Measurements from ENCODE around the gene CRIP2. TPM values are rescaled to one million over a fixed set of nuclear protein-coding genes. Genes with fewer than 3 reads are reported as not detected.

CRIP2 gene
- total and polyA plus RNA-seq, 10 of the 15 experiments (the other 5 are each of a cell fraction or from before 2014, with no cell fraction given) = 0.04 to 0.62 (median 0.37) TPM; not detected in 5

DNA sequence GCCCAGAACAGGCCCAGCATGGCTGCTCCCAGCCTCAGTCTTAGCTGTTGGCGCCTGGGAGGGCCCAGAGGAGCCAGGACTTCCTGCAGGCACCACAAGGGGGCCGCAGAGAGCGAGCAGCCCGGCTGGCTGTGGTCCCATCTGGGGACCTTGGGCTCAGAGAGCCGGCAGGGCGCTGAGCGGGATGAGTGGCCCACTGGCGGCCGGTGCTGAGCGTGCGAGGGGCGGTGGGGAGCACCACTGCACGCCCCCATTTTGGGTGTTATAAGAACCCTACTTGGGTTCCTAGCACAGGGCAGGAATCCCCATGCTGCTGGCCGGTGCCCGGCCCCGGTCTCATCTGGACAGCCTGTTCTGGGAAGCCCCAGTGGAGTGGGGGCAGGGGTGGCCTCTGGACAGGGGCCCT, 25.9 kb upstream of the CRIP2 start (continued):
- TF ChIP-seq, protein P1, sequence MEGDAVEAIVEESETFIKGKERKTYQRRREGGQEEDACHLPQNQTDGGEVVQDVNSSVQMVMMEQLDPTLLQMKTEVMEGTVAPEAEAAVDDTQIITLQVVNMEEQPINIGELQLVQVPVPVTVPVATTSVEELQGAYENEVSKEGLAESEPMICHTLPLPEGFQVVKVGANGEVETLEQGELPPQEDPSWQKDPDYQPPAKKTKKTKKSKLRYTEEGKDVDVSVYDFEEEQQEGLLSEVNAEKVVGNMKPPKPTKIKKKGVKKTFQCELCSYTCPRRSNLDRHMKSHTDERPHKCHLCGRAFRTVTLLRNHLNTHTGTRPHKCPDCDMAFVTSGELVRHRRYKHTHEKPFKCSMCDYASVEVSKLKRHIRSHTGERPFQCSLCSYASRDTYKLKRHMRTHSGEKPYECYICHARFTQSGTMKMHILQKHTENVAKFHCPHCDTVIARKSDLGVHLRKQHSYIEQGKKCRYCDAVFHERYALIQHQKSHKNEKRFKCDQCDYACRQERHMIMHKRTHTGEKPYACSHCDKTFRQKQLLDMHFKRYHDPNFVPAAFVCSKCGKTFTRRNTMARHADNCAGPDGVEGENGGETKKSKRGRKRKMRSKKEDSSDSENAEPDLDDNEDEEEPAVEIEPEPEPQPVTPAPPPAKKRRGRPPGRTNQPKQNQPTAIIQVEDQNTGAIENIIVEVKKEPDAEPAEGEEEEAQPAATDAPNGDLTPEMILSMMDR (IDR thresholded peaks at IDR 0.05 in 2 of 3, conservative IDR thresholded peaks at IDR 0.05 in 1 of 3; ENCODE audit: control insufficient read depth in 2 of 3, extremely low read depth in 1 of 3, insufficient read depth in 1 of 3, low read depth in 3 of 3, low read length in 3 of 3) = peak; percentile 56 to 80 (median 62)
- no peak for TF ChIP-seq ESRRA (IDR thresholded peaks at IDR 0.05; ENCODE audit: low read length)
- TF ChIP-seq SRF (IDR thresholded peaks at IDR 0.05; ENCODE audit: low read depth in 2 of 2, low read length in 2 of 2) = no peak
- no peak for TF ChIP-seq SREBF1 (IDR thresholded peaks at IDR 0.05; ENCODE audit: low read length)
- no peak for TF ChIP-seq CREB1 (IDR thresholded peaks at IDR 0.05; ENCODE audit: low read depth)
- TF ChIP-seq HDAC6 (IDR thresholded peaks at IDR 0.05; ENCODE audit: unreplicated experiment) = no peak
- no peak for TF ChIP-seq DPF2 (IDR thresholded peaks at IDR 0.05)
- no peak for TF ChIP-seq RB1 (IDR thresholded peaks at IDR 0.05; ENCODE audit: borderline replicate concordance)
- TF ChIP-seq, protein P2, sequence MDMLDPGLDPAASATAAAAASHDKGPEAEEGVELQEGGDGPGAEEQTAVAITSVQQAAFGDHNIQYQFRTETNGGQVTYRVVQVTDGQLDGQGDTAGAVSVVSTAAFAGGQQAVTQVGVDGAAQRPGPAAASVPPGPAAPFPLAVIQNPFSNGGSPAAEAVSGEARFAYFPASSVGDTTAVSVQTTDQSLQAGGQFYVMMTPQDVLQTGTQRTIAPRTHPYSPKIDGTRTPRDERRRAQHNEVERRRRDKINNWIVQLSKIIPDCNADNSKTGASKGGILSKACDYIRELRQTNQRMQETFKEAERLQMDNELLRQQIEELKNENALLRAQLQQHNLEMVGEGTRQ (IDR thresholded peaks at IDR 0.05; ENCODE audit: borderline replicate concordance, low read depth, low read length) = no peak
- no peak for TF ChIP-seq USF1 (IDR thresholded peaks at IDR 0.05; ENCODE audit: borderline replicate concordance, extremely low read length, insufficient read depth, low read depth, low read length)
- TF ChIP-seq NKRF (conservative IDR thresholded peaks at IDR 0.05) = no peak
- no peak for TF ChIP-seq CBFB (IDR thresholded peaks at IDR 0.05; ENCODE audit: low read depth)
- TF ChIP-seq BHLHE40 (IDR thresholded peaks at IDR 0.05; ENCODE audit: borderline replicate concordance in 1 of 2, low read depth in 2 of 2, low read length in 1 of 2) = no peak
- TF ChIP-seq GATAD2B (conservative IDR thresholded peaks at IDR 0.05; ENCODE audit: low read depth) = peak; percentile 51; the same call in 1 of the 2 replicates
- TF ChIP-seq IKZF2 (IDR thresholded peaks at IDR 0.05) = no peak
- TF ChIP-seq ZNF207 (IDR thresholded peaks at IDR 0.05; ENCODE audit: borderline replicate concordance) = no peak
- no peak for TF ChIP-seq STAT3 (IDR thresholded peaks at IDR 0.05; ENCODE audit: low read depth, low read length)
- no peak for TF ChIP-seq NRF1 (conservative IDR thresholded peaks at IDR 0.05; ENCODE audit: low read depth, low read length)
- no peak for TF ChIP-seq MLLT1 (IDR thresholded peaks at IDR 0.05)
- TF ChIP-seq NFYB (IDR thresholded peaks at IDR 0.05; ENCODE audit: insufficient read depth, low read depth, low read length) = no peak
